Measurements from ENCODE around the gene PRR27.

Gene PRR27

GRCh38 chr4:70153937-70154336 lies at the start of gene PRR27:
Gene PRR27, plus strand, starts transcription at chr4:70154237. Its CDS starts 139 bp downstream, at chr4:70154376.
- no peak for DNase-seq

DNA sequence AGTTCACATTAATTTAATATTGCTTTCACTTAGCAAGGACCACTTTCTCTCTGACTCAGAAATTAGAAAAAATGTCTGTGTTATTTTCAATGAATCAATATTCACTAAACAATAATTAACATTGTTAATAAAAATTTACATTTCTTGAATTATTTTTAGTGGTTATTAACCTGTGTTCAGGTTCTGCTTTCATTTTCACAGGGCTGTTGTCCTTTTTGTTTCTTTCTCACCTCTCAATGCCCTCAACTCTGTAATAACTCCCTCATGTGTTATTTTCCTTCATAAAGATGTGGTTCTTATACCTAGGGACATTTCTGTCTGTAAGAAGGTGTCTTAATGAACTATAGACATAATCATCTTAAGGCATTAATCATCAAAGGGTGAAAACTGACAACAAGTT lies 43.1 kb upstream of the PRR27 start:
- no peak for DNase-seq

GRCh38 chr4:70113656-70114055 lies 40.4 kb upstream of the PRR27 start:
- no peak for DNase-seq

DNA sequence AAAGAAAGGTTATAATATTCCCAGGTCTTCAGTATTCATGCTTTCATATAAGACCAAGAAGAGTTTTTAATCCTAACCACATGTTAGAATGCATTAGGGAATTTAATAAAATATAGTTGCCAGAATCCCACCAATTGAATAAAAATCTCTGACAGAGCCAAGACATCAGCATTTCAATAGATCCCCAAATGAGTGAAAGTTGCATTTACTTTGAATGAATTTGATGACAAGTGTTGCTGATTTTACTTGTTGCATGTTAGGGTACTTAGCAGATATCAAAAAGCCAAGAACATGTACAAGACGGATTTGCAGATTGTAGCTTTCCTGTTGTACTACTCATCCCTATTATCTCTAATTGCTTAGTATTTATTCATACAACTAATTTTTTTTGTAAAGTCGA lies 39.9 kb upstream of the PRR27 start:
- DNase-seq, result no peak

- DNase-seq, result no peak
These were observed 33.7 kb upstream of the PRR27 start for GRCh38 chr4:70120323-70120722.

DNA sequence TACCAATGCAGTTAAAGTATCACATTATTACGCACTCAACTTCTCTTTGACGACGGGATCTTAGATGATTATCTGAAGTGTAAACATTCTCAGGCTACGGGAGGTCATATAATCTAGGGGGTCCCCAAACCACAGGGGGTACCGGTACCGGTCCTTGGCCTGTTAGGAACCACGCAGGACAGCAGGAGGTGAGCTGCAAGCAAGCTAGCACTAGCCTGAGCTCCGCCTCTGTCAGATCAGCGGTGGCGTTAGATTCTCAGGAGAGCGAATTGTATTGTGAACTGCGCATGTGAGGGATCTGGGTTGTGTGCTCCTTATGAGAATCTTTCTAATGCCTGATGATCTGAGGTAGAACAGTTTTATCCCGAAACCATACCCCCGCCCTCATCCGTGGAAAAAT lies 20.6 kb upstream of the PRR27 start:
- DNase-seq, result no peak

- DNase-seq, result no peak
These were observed 15.3 kb upstream of the PRR27 start for GRCh38 chr4:70138751-70139150.

DNA sequence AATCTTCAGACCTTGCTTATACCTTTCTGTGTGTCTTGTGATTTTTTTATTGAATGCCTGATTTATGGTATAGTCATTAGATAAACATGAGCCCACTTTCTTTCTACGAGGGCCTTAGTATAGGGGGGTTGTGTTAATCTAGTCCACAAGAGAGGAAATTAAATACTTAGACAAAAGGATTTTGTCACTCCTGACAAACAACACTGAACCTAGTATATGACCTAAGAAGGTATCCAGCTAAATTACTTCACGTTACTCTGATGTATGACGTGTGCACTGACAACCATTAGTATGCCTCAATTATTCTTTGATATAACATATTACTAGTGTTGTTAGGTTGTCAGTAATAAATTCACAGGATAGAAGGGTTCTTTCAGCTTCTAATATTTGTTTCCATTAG lies 2.8 kb upstream of the PRR27 start:
- no peak for DNase-seq

DNA sequence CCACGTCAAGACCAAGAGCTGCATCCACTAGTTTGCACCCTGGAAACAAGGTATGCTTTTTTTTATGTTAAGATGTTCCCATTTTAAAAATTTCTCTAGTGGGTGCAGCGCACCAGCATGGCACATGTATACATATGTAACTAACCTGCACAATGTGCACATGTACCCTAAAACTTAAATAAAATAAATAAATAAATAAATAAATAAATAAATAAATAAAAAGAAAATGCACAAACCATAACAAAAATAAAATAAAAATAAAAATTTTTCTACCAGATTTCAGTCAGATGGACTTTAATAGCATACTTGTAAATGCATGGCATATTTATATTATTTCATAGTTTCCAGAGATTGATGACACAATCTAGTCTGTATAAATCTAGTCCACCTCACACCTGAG lies 1.9 kb upstream of the PRR27 start:
- no peak for DNase-seq

DNA sequence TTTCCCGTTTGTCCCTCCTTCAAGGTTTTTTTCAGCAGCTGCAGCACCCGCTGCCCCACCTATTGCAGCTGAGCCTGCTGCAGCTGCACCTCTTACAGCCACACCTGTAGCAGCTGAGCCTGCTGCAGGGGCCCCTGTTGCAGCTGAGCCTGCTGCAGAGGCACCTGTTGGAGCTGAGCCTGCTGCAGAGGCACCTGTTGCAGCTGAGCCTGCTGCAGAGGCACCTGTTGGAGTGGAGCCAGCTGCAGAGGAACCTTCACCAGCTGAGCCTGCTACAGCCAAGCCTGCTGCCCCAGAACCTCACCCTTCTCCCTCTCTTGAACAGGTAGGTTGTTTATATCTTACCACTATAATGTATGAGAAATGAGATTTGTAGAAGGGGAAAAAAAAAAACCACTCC lies 4.5 kb downstream of the PRR27 start:
- no peak for DNase-seq

DNA sequence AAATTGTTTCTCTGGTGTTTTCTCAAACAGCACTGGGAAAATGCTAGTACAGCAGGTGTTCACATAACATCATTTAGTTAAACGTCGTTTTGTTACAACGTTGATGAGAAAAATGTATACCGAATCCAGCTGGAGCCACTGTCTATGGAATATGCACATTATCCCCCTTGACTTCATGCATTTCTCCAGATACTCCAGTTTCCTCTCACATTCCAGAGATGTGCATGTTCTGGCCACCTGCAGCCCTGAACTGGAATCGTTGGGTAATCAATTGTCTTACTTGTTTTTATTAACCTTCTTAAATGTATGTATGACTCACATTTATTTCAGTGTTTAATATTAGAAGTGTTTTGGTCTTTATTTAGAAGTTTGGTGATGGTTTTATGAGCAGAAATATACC lies 23.1 kb downstream of the PRR27 start:
- DNase-seq, result no peak

DNA sequence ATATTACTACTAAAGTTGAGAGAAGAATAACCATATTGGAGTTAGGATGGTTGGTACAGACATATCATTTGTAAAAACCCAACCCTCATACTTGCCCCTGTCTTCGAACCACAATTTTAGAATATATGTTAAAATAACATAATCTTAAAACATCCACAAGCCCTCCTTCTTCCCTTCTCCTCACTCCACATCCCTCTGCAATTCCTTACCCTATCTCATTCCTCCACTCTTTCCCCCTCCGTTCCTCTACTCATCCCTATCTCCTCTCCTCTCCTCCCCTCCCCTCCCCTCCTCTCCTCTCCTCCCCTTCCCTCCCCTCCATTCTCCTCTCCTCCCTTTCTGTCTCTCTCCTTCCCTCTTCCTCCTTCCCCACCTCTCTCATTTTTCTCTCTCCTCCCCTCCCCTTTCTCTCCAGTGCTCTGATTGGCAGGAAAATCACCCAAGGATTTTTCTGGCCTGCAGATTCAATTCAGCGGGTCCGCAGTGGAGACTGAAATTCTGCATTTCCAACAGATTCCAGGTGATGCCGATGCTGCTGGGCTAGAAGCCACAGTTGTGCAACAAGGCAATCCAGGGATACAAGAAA lies 24.1 kb downstream of the PRR27 start:
- no peak for DNase-seq

DNA sequence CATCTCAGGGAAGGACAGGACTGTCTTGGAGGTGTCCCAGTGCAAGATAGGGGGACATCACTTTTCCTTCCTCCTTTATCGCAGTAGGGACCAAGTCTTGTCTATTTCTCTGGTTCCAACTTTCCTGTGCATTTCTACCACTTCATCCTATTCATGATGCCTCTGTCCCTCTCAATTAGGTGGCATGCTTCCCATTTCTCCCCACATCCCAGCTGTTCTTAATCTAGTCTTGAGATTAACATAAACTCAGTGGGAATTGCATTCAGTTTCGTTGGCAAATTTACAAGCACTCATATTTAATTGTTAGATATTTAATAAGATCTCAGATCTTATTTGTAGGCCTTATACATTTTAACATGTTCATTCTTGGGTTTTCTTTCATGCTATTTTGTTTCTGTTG lies 25.8 kb downstream of the PRR27 start:
- DNase-seq, result no peak

DNA sequence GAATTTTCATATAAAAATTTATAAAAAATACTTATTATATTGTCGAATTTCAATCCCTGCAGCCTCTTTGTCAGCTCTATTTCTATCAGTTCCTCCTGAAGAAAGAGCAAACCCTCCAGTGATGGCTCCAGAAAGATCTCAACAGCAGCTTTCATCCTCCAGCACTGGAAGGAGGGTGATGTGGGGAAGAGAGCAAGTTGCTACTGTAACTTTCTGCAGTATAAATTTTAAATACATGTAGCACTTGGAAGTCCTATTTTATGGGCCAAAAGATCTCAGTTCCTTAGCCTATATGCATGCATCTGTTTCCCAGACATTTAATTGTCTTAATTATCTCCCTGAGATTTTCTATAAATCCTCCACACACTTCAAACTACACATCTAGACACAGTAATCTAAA lies 27.8 kb downstream of the PRR27 start:
- no peak for DNase-seq

- no peak for DNase-seq
These were observed 28.6 kb downstream of the PRR27 start for GRCh38 chr4:70182517-70183167.

DNA sequence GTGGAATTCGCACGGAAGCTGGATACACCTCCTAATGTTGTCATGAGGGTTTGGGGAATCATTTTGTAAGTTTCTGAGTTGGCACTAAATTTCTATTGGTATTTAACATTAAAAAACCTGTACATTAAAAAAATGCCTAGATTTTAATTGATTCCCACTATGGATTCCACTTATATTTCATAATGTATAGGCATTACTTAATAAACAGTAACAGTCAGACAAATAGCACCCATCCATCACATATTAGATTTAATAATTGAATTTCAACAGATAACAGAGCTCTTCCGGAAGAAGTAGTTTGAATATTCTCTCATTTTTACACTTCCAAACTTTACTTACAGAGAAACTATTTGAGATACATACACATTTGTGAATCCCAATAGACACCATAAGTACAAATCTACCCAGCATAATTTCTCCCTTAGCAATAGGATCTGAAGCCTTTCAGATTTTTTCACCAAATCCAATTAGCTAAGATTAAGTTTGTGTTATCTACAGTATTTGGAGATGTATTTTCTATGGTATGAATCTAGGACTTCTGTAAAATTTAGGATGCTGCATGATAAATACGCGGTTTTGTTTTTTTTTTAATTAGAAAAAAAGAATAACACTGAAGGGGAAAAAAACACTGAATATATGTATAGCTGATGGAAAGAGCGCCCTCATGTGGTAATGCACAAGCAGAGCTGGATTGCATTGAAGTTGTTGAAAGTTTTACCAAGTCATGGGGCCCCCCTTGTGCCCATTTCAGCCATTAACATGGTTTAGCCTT lies 29.3 kb downstream of the PRR27 start:
- no peak for DNase-seq

GRCh38 chr4:70183940-70184246 lies 29.9 kb downstream of the PRR27 start:
- no peak for DNase-seq

GRCh38 chr4:70187216-70187615 lies 33.2 kb downstream of the PRR27 start:
- no peak for DNase-seq

- no peak for DNase-seq
These were observed 36.5 kb downstream of the PRR27 start for GRCh38 chr4:70190579-70190978.

DNA sequence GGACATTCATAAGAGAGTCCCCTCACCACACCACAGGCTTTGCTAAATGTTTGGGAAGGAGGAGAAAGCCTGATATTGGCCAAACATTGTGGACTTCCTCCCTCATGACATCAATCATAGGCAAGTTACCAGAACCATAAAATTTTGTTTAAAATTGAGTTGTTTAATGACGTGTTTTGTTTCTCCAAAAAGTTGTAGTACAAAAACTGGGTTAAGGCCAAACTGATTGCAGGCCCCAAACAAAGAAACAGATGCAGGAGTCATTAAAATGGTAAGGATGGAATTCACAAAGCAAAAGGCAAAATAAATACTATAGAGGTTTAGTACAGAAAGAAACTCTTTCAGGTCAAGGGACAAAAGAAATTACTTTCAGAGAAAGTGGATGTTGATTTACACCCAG lies 37.6 kb downstream of the PRR27 start:
- no peak for DNase-seq

GRCh38 chr4:70192895-70193294 lies 38.9 kb downstream of the PRR27 start:
- no peak for DNase-seq

DNA sequence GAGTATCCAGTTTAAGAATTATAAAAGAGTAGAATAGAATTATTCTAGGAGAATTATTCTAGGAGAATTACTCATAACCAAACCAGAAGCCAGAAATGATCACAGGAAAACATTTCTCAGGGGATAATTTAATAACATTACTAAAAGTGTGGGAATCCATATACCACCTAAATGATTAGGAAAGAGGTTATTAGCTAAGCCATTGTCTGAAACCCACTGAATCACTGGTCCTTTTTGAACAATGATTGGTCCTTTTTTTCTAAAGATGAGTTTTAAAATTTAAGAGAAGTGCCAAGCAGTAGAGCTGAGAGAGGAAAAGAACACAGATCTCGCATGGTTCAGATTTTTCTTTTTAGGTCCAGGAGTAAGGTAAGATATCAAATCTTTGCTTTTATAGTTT lies 41.4 kb downstream of the PRR27 start, which contains the start of gene ODAM:
Gene ODAM, plus strand, starts transcription at position 301 of the 400 bp plus-strand sequence. CDS start 819 bp downstream, outside the sequence.
- DNase-seq, result no peak

GRCh38 chr4:70196857-70197256 lies 42.8 kb downstream of the PRR27 start:
- no peak for DNase-seq

DNA sequence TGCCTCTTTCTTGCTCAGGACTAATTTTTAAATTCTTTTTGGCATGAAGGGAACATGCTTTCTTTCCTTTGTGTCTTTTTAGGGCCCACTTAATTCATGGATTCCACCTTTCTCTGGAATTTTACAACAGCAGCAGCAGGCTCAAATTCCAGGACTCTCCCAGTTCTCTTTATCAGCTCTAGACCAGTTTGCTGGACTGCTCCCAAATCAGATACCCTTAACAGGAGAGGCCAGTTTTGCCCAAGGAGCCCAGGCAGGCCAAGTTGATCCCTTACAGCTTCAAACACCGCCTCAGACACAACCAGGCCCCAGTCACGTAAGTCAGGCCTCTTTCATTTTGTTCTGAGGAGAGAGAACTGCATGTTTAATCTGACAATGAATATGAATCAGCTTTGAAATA lies 43.8 kb downstream of the PRR27 start:
- no peak for DNase-seq
